AG09309 (cell line): ENCODE data around the gene STAB1.

Experiments used
- DNase-seq: peaks from one replicate; pipeline ENCODE4 v3.0.0-alpha.2; 2010; ENCODE audit warnings: low read depth
- H3K4me3 ChIP-seq: 2 replicates; pipeline ENCODE4 v1.5.1; 2011; ENCODE audit warnings: mild to moderate bottlenecking, low read depth, low read length, moderate library complexity; ENCODE audit not compliant: control insufficient read depth
- CTCF ChIP-seq: IDR thresholded peaks from 2 replicates; pipeline ENCODE4 v1.5.1; 2011; ENCODE audit warnings: mild to moderate bottlenecking, low read depth, low read length, inconsistent platforms; ENCODE audit not compliant: insufficient read depth, control insufficient read depth; ENCODE audit errors: missing control alignments

STAB1 gene

GRCh38 chr3:52529376-52530333, 34.5 kb downstream of the STAB1 start:
- no peak for TF ChIP-seq CTCF
- no peak for DNase-seq
- no peak overlapping the region for H3K4me3 ChIP-seq

GRCh38 chr3:52530918-52531826, 36.0 kb downstream of the STAB1 start:
- TF ChIP-seq CTCF, result no peak
- DNase-seq, result no peak
- H3K4me3 ChIP-seq, result no peak overlapping the region

GRCh38 chr3:52531860-52532516, 36.9 kb downstream of the STAB1 start:
- H3K4me3 ChIP-seq, result peak overlapping the region; percentile 82
- no peak for DNase-seq
- no peak for TF ChIP-seq CTCF

- TF ChIP-seq CTCF, result no peak
These were observed 37.3 kb downstream of the STAB1 start for GRCh38 chr3:52532517-52532837.

GRCh38 chr3:52532838-52533622, 37.9 kb downstream of the STAB1 start:
- no peak for TF ChIP-seq CTCF
- DNase-seq, result no peak

More at GRCh38 chr3:52532517-52532837, 37.3 kb downstream of the STAB1 start:
- no peak for DNase-seq
- peak overlapping the region; percentile 82 for H3K4me3 ChIP-seq

More at GRCh38 chr3:52532838-52533622, 37.9 kb downstream of the STAB1 start:
- peak overlapping the region; percentile 82 for H3K4me3 ChIP-seq
